ENCODE data around the gene SLC4A7.
"Not testable (repeated sequence)": the region's sequence is repeated elsewhere in the genome, so short reads cannot be mapped to it uniquely, and the experiment has no call there.

Gene SLC4A7

GRCh38 chr3:27429909-27430308 lies 54.3 kb downstream of the SLC4A7 start:
- no peak for DNase-seq (ENCODE audit: low read depth in 3 of 3)

- no peak for DNase-seq (ENCODE audit: low read depth in 3 of 3)
Observed at GRCh38 chr3:27428446-27428845, 55.7 kb downstream of the SLC4A7 start.

- DNase-seq (ENCODE audit: low read depth in 3 of 3) = no peak
Observed at GRCh38 chr3:27426926-27427325, 57.3 kb downstream of the SLC4A7 start.

GRCh38 chr3:27425896-27426565 lies 58.2 kb downstream of the SLC4A7 start:
- no peak for DNase-seq (ENCODE audit: low read depth in 3 of 3)

GRCh38 chr3:27424812-27425521 lies 59.2 kb downstream of the SLC4A7 start:
- DNase-seq (ENCODE audit: low read depth in 3 of 3) = not testable (repeated sequence)

GRCh38 chr3:27423463-27423862 lies 60.7 kb downstream of the SLC4A7 start:
- DNase-seq (ENCODE audit: low read depth in 3 of 3) = no peak

- no peak for DNase-seq (ENCODE audit: low read depth in 3 of 3)
Observed at GRCh38 chr3:27422617-27423016, 61.6 kb downstream of the SLC4A7 start.

GRCh38 chr3:27415202-27415601 lies 69.0 kb downstream of the SLC4A7 start:
- DNase-seq (ENCODE audit: low read depth in 3 of 3) = no peak

GRCh38 chr3:27392950-27393679 lies 91.1 kb downstream of the SLC4A7 start:
- no peak for DNase-seq (ENCODE audit: low read depth in 3 of 3)

- not testable (repeated sequence) for DNase-seq (ENCODE audit: low read depth in 3 of 3)
Observed at GRCh38 chr3:27392414-27392813, 91.8 kb downstream of the SLC4A7 start.

GRCh38 chr3:27391796-27392195 lies 92.4 kb downstream of the SLC4A7 start:
- no peak for DNase-seq (ENCODE audit: low read depth in 3 of 3)

- DNase-seq (ENCODE audit: low read depth in 3 of 3) = no peak
Observed at GRCh38 chr3:27387625-27388024, 96.6 kb downstream of the SLC4A7 start.

GRCh38 chr3:27385504-27385903 lies 98.7 kb downstream of the SLC4A7 start:
- DNase-seq (ENCODE audit: low read depth in 3 of 3) = no peak

- DNase-seq (ENCODE audit: low read depth in 3 of 3) = no peak
Observed at GRCh38 chr3:27384191-27384590, 100.0 kb downstream of the SLC4A7 start.

- DNase-seq (ENCODE audit: low read depth in 3 of 3) = no peak
Observed at GRCh38 chr3:27380433-27381357, 103.5 kb downstream of the SLC4A7 start.

GRCh38 chr3:27378331-27378730 lies 105.9 kb downstream of the SLC4A7 start:
- DNase-seq (ENCODE audit: low read depth in 3 of 3) = no peak

- DNase-seq (ENCODE audit: low read depth in 3 of 3) = no peak
Observed at GRCh38 chr3:27376109-27376772, 107.9 kb downstream of the SLC4A7 start.

- DNase-seq (ENCODE audit: low read depth in 3 of 3) = peak; percentile 86 to 88 (median 87)
Observed at GRCh38 chr3:27368831-27369607, 115.2 kb downstream of the SLC4A7 start, which contains the start of gene NEK10. Gene NEK10 (minus strand): TSS chr3:27369383. CDS start chr3:27352882, 16,501 bp downstream.

- no peak for DNase-seq (ENCODE audit: low read depth in 3 of 3)
Observed at GRCh38 chr3:27366062-27366591, 118.1 kb downstream of the SLC4A7 start.

All from stimulated activated CD4-positive, alpha-beta T cell treated with anti-CD3 and anti-CD28 coated beads, TNF-alpha, amount 100 ng/mL, for 24 hours (primary cell).